H9 (cell line): ENCODE results near the gene PRODH2. TPM values are rescaled to one million over a fixed set of nuclear protein-coding genes. Genes with fewer than 3 reads are reported as not detected.

Experiments
- DNase-seq: peaks from one replicate; pipeline ENCODE4 v3.0.0-alpha.2; 2017
- H2AFZ ChIP-seq: one replicate; pipeline ENCODE4 v1.6.1; 2013; ENCODE audit warnings: mild to moderate bottlenecking, low read length, control low read depth, moderate library complexity
- H2AK5ac ChIP-seq: 2 replicates; pipeline ENCODE4 v1.6.1; 2013; ENCODE audit warnings: low read length, control low read depth, mixed read lengths; ENCODE audit not compliant: insufficient read length
- H2BK120ac ChIP-seq: one replicate; pipeline ENCODE4 v1.6.1; 2013; ENCODE audit warnings: low read depth, mild to moderate bottlenecking, low read length, control low read depth, inconsistent platforms; ENCODE audit not compliant: poor library complexity, severe bottlenecking
- H2BK12ac ChIP-seq: 2 replicates; pipeline ENCODE4 v1.6.1; 2013; ENCODE audit warnings: low read length, control low read depth, mixed read lengths, low read depth; ENCODE audit not compliant: insufficient read length
- H2BK15ac ChIP-seq: 2 replicates; pipeline ENCODE4 v1.6.1; 2013; ENCODE audit warnings: low read depth, low read length, control low read depth
- H2BK20ac ChIP-seq: one replicate; pipeline ENCODE4 v1.6.1; 2013; ENCODE audit warnings: low read depth, mild to moderate bottlenecking, low read length, control low read depth, inconsistent platforms; ENCODE audit not compliant: poor library complexity, severe bottlenecking
- H2BK5ac ChIP-seq: 2 replicates; pipeline ENCODE4 v1.6.1; 2013; ENCODE audit warnings: low read length, control low read depth, mixed read lengths; ENCODE audit not compliant: insufficient read length
- H3K14ac ChIP-seq: 2 replicates; pipeline ENCODE4 v1.6.1; 2013; ENCODE audit warnings: low read length, control low read depth; ENCODE audit not compliant: insufficient read depth
- H3K18ac ChIP-seq: 2 replicates; pipeline ENCODE4 v1.6.1; 2013; ENCODE audit warnings: low read depth, mild to moderate bottlenecking, mixed read lengths, low read length, control low read depth; ENCODE audit not compliant: insufficient read length
- H3K23ac ChIP-seq: 2 replicates; pipeline ENCODE4 v1.6.1; 2013; ENCODE audit warnings: low read length, control low read depth, mixed read lengths, low read depth; ENCODE audit not compliant: insufficient read length
- H3K23me2 ChIP-seq: 2 replicates; pipeline ENCODE4 v1.6.1; 2013; ENCODE audit warnings: low read depth, mild to moderate bottlenecking, mixed read lengths, low read length, control low read depth; ENCODE audit not compliant: insufficient read length, poor library complexity, severe bottlenecking
- H3K27ac ChIP-seq: 2 replicates; pipeline ENCODE4 v1.5.1; 2013; ENCODE audit warnings: low read length, control low read depth, mixed read lengths, low read depth; ENCODE audit not compliant: insufficient read length
- H3K27me3 ChIP-seq: 2 replicates; pipeline ENCODE4 v1.6.1; 2013; ENCODE audit warnings: low read length, control low read depth, inconsistent platforms; ENCODE audit not compliant: insufficient read depth
- H3K4ac ChIP-seq: 2 replicates; pipeline ENCODE4 v1.6.1; 2013; ENCODE audit warnings: low read depth, mild to moderate bottlenecking, control low read depth, inconsistent platforms, low read length, moderate library complexity
- H3K4me1 ChIP-seq: 2 replicates; pipeline ENCODE4 v1.6.1; 2013; ENCODE audit warnings: low read length, control low read depth, inconsistent platforms; ENCODE audit not compliant: insufficient read depth
- H3K4me2 ChIP-seq: 2 replicates; pipeline ENCODE4 v1.6.1; 2013; ENCODE audit warnings: low read length, control low read depth, mixed read lengths; ENCODE audit not compliant: insufficient read length, insufficient read depth
- H3K56ac ChIP-seq: 2 replicates; pipeline ENCODE4 v1.6.1; 2013; ENCODE audit warnings: low read depth, mild to moderate bottlenecking, mixed read lengths, low read length, control low read depth; ENCODE audit not compliant: insufficient read length
- H3K79me1 ChIP-seq: 2 replicates; pipeline ENCODE4 v1.6.1; 2013; ENCODE audit warnings: low read depth, mild to moderate bottlenecking, moderate library complexity, low read length, control low read depth, inconsistent platforms; ENCODE audit not compliant: insufficient read depth, poor library complexity, severe bottlenecking
- H3K79me2 ChIP-seq: 2 replicates; pipeline ENCODE4 v1.6.1; 2013; ENCODE audit warnings: low read length, control low read depth, inconsistent platforms; ENCODE audit not compliant: insufficient read depth
- H3K9ac ChIP-seq: 2 replicates; pipeline ENCODE4 v1.6.1; 2013; ENCODE audit warnings: low read length, control low read depth, mixed read lengths; ENCODE audit not compliant: insufficient read length; ENCODE audit errors: extremely low read depth
- H3K9me3 ChIP-seq: one replicate; pipeline ENCODE4 v1.6.1; 2013; ENCODE audit warnings: low read depth, low read length, inconsistent platforms; ENCODE audit not compliant: control insufficient read depth
- H3T11ph ChIP-seq: one replicate; pipeline ENCODE4 v1.6.1; 2013; ENCODE audit warnings: mild to moderate bottlenecking, low read length, control low read depth, inconsistent platforms
- H4K20me1 ChIP-seq: one replicate; pipeline ENCODE4 v1.6.1; 2013; ENCODE audit not compliant: control insufficient read depth, insufficient read length, insufficient read depth
- H4K5ac ChIP-seq: 2 replicates; pipeline ENCODE4 v1.6.1; 2013; ENCODE audit warnings: low read depth, mild to moderate bottlenecking, mixed read lengths, low read length, control low read depth; ENCODE audit not compliant: insufficient read length
- H4K8ac ChIP-seq: replicated peaks from 2 replicates; pipeline ENCODE4 v1.6.1; 2013; ENCODE audit warnings: low read length, control low read depth, mixed read lengths, low read depth; ENCODE audit not compliant: insufficient read length
- H4K91ac ChIP-seq: 2 replicates; pipeline ENCODE4 v1.6.1; 2013; ENCODE audit warnings: low read depth, mild to moderate bottlenecking, moderate library complexity, mixed read lengths, low read length, control low read depth; ENCODE audit not compliant: insufficient read length
- H3K27ac Mint-ChIP-seq, 3 experiments: 2 replicates in 2 of 3; 3 replicates in 1 of 3; pipeline ENCODE4 v1.8.0; 2020 to 2021; ENCODE audit warnings: mixed read lengths in 3 of 3, mild to moderate bottlenecking in 1 of 3, moderate library complexity in 1 of 3
- H3K27me3 Mint-ChIP-seq: 2 replicates; pipeline ENCODE4 v1.8.0; 2021; ENCODE audit warnings: low read depth, mild to moderate bottlenecking, moderate library complexity, mixed read lengths
- H3K36me3 Mint-ChIP-seq, 3 experiments: 2 replicates in 2 of 3; 3 replicates in 1 of 3; pipeline ENCODE4 v1.8.0; 2020 to 2021; ENCODE audit warnings: low read depth in 3 of 3, mixed read lengths in 3 of 3; ENCODE audit not compliant: insufficient read depth in 1 of 3
- H3K4me1 Mint-ChIP-seq, 2 experiments: 2 replicates each; pipeline ENCODE4 v1.8.0; 2020; ENCODE audit warnings: mixed read lengths in 2 of 2
- H3K4me3 Mint-ChIP-seq, 2 experiments: 2 replicates in 1 of 2; 3 replicates in 1 of 2; pipeline ENCODE4 v1.8.0; 2020 to 2021; ENCODE audit warnings: mild to moderate bottlenecking in 2 of 2, mixed read lengths in 2 of 2, moderate library complexity in 1 of 2
- H3K9me3 Mint-ChIP-seq, 2 experiments: 2 replicates in 1 of 2; 3 replicates in 1 of 2; pipeline ENCODE4 v1.8.0; 2020; ENCODE audit warnings: mild to moderate bottlenecking in 2 of 2, mixed read lengths in 2 of 2, moderate library complexity in 1 of 2
- WGBS: extraction: QIAGEN DNeasy Blood & Tissue Kit; methylation state at CpG from one replicate; pipeline ENCODE4 v1.1.7; 2013; ENCODE audit warnings: missing lambda C conversion rate, low lambda C conversion rate, mixed read lengths; ENCODE audit not compliant: insufficient read length; ENCODE audit errors: extremely low coverage; 5-methylcytosine and 5-hydroxymethylcytosine counted together
- total RNA-seq: library from RNA; stranded (reverse); gene quantifications from 2 replicates; pipeline ENCODE4 v1.2.1, GENCODE V29; 2021
- TF ChIP-seq, protein P1 (sequence below): fragments of 200-600 bp; sonication (generic); conservative IDR thresholded peaks from 3 replicates; pipeline ENCODE4 v1.8.0; 2021; ENCODE audit warnings: antibody characterized with exemption, mild to moderate bottlenecking

Gene PRODH2
- total RNA-seq, 1 experiment from 2014 or later: not detected

DNA sequence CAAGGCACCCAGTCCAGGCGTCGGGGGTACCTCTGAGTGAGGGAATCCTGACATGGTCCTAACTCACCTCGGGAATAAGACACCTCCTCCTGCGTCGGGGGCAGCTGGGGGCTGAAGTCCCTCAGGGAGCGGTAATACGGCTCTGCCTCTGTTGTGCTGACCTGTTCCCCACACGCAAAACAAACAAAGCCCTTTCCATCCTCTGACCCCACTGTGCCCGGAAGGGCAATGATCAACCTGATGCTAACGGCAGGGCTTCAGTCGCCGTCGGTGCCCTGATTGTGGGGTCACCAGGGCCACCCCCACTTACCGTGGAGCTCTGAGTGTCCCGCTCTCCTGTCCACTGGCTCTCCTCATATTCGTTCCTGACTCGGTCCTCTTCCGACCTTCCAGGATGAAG, 18.3 kb upstream of the PRODH2 start:
- no peak overlapping the region for H2BK20ac ChIP-seq
- H3K27ac Mint-ChIP-seq: no peak overlapping the region
- no peak overlapping the region; the same call in 1 of the 2 replicates for H3K14ac ChIP-seq
- no peak overlapping the region for H2AK5ac ChIP-seq
- no peaks in the 10 kb centered on the region for H3K4me1 ChIP-seq
- H3K36me3 Mint-ChIP-seq: no peaks in the 10 kb centered on the region
- H4K91ac ChIP-seq: no peak overlapping the region
- H3K9me3 Mint-ChIP-seq: no peaks in the 10 kb centered on the region
- H4K5ac ChIP-seq: no peak overlapping the region
- H3K23me2 ChIP-seq: no peaks in the 10 kb centered on the region
- H3K9ac ChIP-seq: no peak overlapping the region
- no peak overlapping the region for H2BK5ac ChIP-seq
- H3K27ac ChIP-seq: no peak overlapping the region
- H3K9me3 ChIP-seq: no peaks in the 10 kb centered on the region
- WGBS: no CpG with 5 or more reads among the region's 18 CpGs
- no peak for DNase-seq
- no peaks in the 10 kb centered on the region for H3K79me1 ChIP-seq
- H4K20me1 ChIP-seq: no peaks in the 10 kb centered on the region
- H2BK15ac ChIP-seq: no peak overlapping the region
- no peak overlapping the region for H3K23ac ChIP-seq
- H3K18ac ChIP-seq: no peak overlapping the region
- no peak overlapping the region for H3T11ph ChIP-seq
- H3K27me3 ChIP-seq: no peaks in the 10 kb centered on the region; the same call in 1 of the 2 replicates
- peak overlapping the region in 1 of 2 experiments; percentile 67; a peak in 1 of 5 replicates for H3K4me3 Mint-ChIP-seq
- TF ChIP-seq, protein P1, sequence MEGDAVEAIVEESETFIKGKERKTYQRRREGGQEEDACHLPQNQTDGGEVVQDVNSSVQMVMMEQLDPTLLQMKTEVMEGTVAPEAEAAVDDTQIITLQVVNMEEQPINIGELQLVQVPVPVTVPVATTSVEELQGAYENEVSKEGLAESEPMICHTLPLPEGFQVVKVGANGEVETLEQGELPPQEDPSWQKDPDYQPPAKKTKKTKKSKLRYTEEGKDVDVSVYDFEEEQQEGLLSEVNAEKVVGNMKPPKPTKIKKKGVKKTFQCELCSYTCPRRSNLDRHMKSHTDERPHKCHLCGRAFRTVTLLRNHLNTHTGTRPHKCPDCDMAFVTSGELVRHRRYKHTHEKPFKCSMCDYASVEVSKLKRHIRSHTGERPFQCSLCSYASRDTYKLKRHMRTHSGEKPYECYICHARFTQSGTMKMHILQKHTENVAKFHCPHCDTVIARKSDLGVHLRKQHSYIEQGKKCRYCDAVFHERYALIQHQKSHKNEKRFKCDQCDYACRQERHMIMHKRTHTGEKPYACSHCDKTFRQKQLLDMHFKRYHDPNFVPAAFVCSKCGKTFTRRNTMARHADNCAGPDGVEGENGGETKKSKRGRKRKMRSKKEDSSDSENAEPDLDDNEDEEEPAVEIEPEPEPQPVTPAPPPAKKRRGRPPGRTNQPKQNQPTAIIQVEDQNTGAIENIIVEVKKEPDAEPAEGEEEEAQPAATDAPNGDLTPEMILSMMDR: no peak
- H4K8ac ChIP-seq: no peak overlapping the region
- H2BK12ac ChIP-seq: no peak overlapping the region
- H3K79me2 ChIP-seq: no peaks in the 10 kb centered on the region
- H3K4me1 Mint-ChIP-seq: peaks cover 5% of the 10 kb centered on the region in 2 experiments
- H3K27me3 Mint-ChIP-seq: peaks cover 58% of the 10 kb centered on the region
- H2AFZ ChIP-seq: no peak overlapping the region
- no peak overlapping the region for H3K56ac ChIP-seq
- H3K4ac ChIP-seq: no peak overlapping the region
- no peak overlapping the region for H3K4me2 ChIP-seq
- H2BK120ac ChIP-seq: no peak overlapping the region
